H1 (cell line): ENCODE measurements around the gene KLHDC4. TPM values are rescaled to one million over a fixed set of nuclear protein-coding genes. Genes with fewer than 3 reads are reported as not detected.

Source experiments
- CTCF ChIA-PET: fragments of 300-600 bp; sonication (Branson Sonifier 250); formaldehyde crosslinking; loops from one replicate; lab custom pipeline; 2021; ENCODE audit not compliant: partially characterized antibody; lab: Charles Lee
- POLR2A ChIA-PET: fragments of 300-600 bp; sonication (Branson Sonifier 250); formaldehyde crosslinking; loops from one replicate; lab custom pipeline; 2021; ENCODE audit warnings: inconsistent platforms; ENCODE audit not compliant: partially characterized antibody; lab: Charles Lee
- DNase-seq, 2 experiments: peaks; one replicate each; pipeline versions ENCODE4 v3.0.0 to v3.0.0-alpha.2; 2010 to 2022; ENCODE audit warnings: low spot score in 2 of 2, low read depth in 1 of 2, mixed read lengths in 1 of 2
- FAIRE-seq: peaks from 2 replicates; lab custom pipeline; 2011; peaks lifted over from hg19 to GRCh38; lab: Jason Lieb, UNC
- H2AFZ ChIP-seq: 2 replicates; pipeline ENCODE4 v1.8.1; 2012; ENCODE audit warnings: low read length, inconsistent platforms
- H2AK5ac ChIP-seq: 2 replicates; pipeline ENCODE4 v1.6.1; 2013; ENCODE audit warnings: low read depth, low read length
- H2BK120ac ChIP-seq: replicated peaks from 2 replicates; pipeline ENCODE3; 2013; ENCODE audit warnings: low read depth, low read length, inconsistent platforms
- H2BK12ac ChIP-seq: 2 replicates; pipeline ENCODE4 v1.6.1; 2013; ENCODE audit warnings: low read depth, low read length
- H2BK15ac ChIP-seq: 2 replicates; pipeline ENCODE4 v1.6.1; 2013; ENCODE audit warnings: low read length
- H2BK20ac ChIP-seq: 2 replicates; pipeline ENCODE4 v1.6.1; 2013; ENCODE audit warnings: low read length
- H2BK5ac ChIP-seq: 2 replicates; pipeline ENCODE4 v1.6.1; 2013; ENCODE audit warnings: low read depth, low read length
- H3K14ac ChIP-seq: 2 replicates; pipeline ENCODE4 v1.6.1; 2013; ENCODE audit warnings: inconsistent platforms; ENCODE audit not compliant: insufficient read length
- H3K18ac ChIP-seq: 2 replicates; pipeline ENCODE4 v1.6.1; 2013; ENCODE audit warnings: low read length; ENCODE audit errors: extremely low read depth
- H3K23ac ChIP-seq: 2 replicates; pipeline ENCODE4 v1.6.1; 2013; ENCODE audit warnings: inconsistent platforms; ENCODE audit not compliant: insufficient read length
- H3K23me2 ChIP-seq: 2 replicates; pipeline ENCODE4 v1.6.1; 2013; ENCODE audit warnings: low read depth, low read length
- H3K27ac ChIP-seq: 2 replicates; pipeline ENCODE4 v1.6.1; 2011; ENCODE audit warnings: low read depth, low read length, inconsistent platforms
- H3K27me3 ChIP-seq, 4 experiments: replicated peaks in 1 of 4; 1 replicate in 1 of 4; 2 replicates in 3 of 4; pipeline versions ENCODE4 v1.6.1 to v1.8.1; 2011 to 2013; ENCODE audit warnings: low read length in 3 of 4, mild to moderate bottlenecking in 3 of 4, inconsistent platforms in 2 of 4, mixed read lengths in 2 of 4, moderate library complexity in 1 of 4; ENCODE audit not compliant: control insufficient read depth in 3 of 4, insufficient read depth in 3 of 4; ENCODE audit errors: extremely low read depth in 1 of 4
- H3K36me3 ChIP-seq, 4 experiments: 2 replicates each; pipeline versions ENCODE4 v1.6.1 to v1.8.1; 2011 to 2013; ENCODE audit warnings: mild to moderate bottlenecking in 4 of 4, low read length in 3 of 4, moderate library complexity in 2 of 4, control low read depth in 1 of 4, inconsistent platforms in 1 of 4; ENCODE audit not compliant: insufficient read depth in 4 of 4, control insufficient read depth in 2 of 4
- H3K4ac ChIP-seq: replicated peaks from 2 replicates; pipeline ENCODE3; 2013; ENCODE audit warnings: low read length, low read depth, mixed read lengths, inconsistent platforms; ENCODE audit not compliant: insufficient read length
- H3K4me1 ChIP-seq, 4 experiments: replicated peaks in 1 of 4; 1 replicate in 1 of 4; 2 replicates in 3 of 4; pipeline versions ENCODE4 v1.6.1 to v1.8.1; 2011 to 2013; ENCODE audit warnings: low read length in 3 of 4, inconsistent platforms in 2 of 4, mixed read lengths in 1 of 4; ENCODE audit not compliant: insufficient read depth in 4 of 4, control insufficient read depth in 3 of 4
- H3K4me2 ChIP-seq, 2 experiments: 2 replicates each; pipeline versions ENCODE4 v1.6.1 to v1.8.1; 2011 to 2013; ENCODE audit warnings: low read depth in 2 of 2, low read length in 2 of 2, control low read depth in 1 of 2, inconsistent platforms in 1 of 2, mild to moderate bottlenecking in 1 of 2; ENCODE audit not compliant: insufficient read depth in 1 of 2
- H3K4me3 ChIP-seq, 4 experiments: fragments of 200-600, 300-600 bp in 1 of 4; sonication (generic), shearing (Covaris generic), sonication (Bioruptor Twin) in 1 of 4; 2 replicates each; pipeline versions ENCODE4 v1.5.1 to v1.8.1; 2011 to 2016; ENCODE audit warnings: low read length in 4 of 4, low read depth in 3 of 4, control low read depth in 2 of 4, inconsistent platforms in 2 of 4, mild to moderate bottlenecking in 2 of 4, mixed read lengths in 1 of 4, moderate library complexity in 1 of 4; ENCODE audit not compliant: insufficient read depth in 2 of 4; ENCODE audit errors: extremely low read depth in 1 of 4
- H3K56ac ChIP-seq: replicated peaks from 2 replicates; pipeline ENCODE3; 2013; ENCODE audit warnings: low read depth, mild to moderate bottlenecking, mixed read lengths, low read length, inconsistent platforms; ENCODE audit not compliant: insufficient read length
- H3K79me1 ChIP-seq: 2 replicates; pipeline ENCODE4 v1.6.1; 2013; ENCODE audit warnings: low read depth, low read length, control low read depth
- H3K79me2 ChIP-seq, 2 experiments: 2 replicates each; pipeline versions ENCODE4 v1.6.1 to v1.8.1; 2012 to 2013; ENCODE audit warnings: low read length in 2 of 2, mild to moderate bottlenecking in 2 of 2, inconsistent platforms in 1 of 2; ENCODE audit not compliant: insufficient read depth in 2 of 2, control insufficient read depth in 1 of 2
- H3K9ac ChIP-seq, 4 experiments: replicated peaks in 1 of 4; 1 replicate in 1 of 4; 2 replicates in 3 of 4; pipeline versions ENCODE4 v1.6.1 to v1.8.1; 2011 to 2013; ENCODE audit warnings: low read depth in 3 of 4, low read length in 3 of 4, control low read depth in 2 of 4, mild to moderate bottlenecking in 2 of 4, moderate library complexity in 2 of 4, inconsistent platforms in 1 of 4; ENCODE audit errors: extremely low read depth in 1 of 4
- H3K9me3 ChIP-seq, 2 experiments: 2 replicates each; pipeline versions ENCODE4 v1.6.1 to v1.8.1; 2012 to 2013; ENCODE audit warnings: mild to moderate bottlenecking in 2 of 2, moderate library complexity in 2 of 2, control low read depth in 1 of 2, inconsistent platforms in 1 of 2, low read depth in 1 of 2, low read length in 1 of 2, mixed read lengths in 1 of 2; ENCODE audit not compliant: insufficient read depth in 2 of 2
- H4K20me1 ChIP-seq, 2 experiments: replicated peaks in 1 of 2; 2 replicates each; pipeline versions ENCODE3 to v1.8.1; 2011 to 2013; ENCODE audit warnings: inconsistent platforms in 2 of 2, low read length in 2 of 2, mild to moderate bottlenecking in 1 of 2; ENCODE audit not compliant: insufficient read depth in 2 of 2, control insufficient read depth in 1 of 2
- H4K5ac ChIP-seq: 2 replicates; pipeline ENCODE4 v1.6.1; 2013; ENCODE audit warnings: low read length, low read depth, mixed read lengths, inconsistent platforms; ENCODE audit not compliant: insufficient read length
- H4K8ac ChIP-seq: 2 replicates; pipeline ENCODE4 v1.8.0; 2013; ENCODE audit warnings: mild to moderate bottlenecking, moderate library complexity, low read length, inconsistent platforms; ENCODE audit not compliant: insufficient read depth; ENCODE audit errors: extremely low read depth
- H4K91ac ChIP-seq: replicated peaks from 2 replicates; pipeline ENCODE3; 2013; ENCODE audit warnings: low read length, mixed read lengths, inconsistent platforms; ENCODE audit not compliant: insufficient read length
- CREB1 ChIP-seq: IDR thresholded peaks from 2 replicates; pipeline ENCODE4 v1.6.1; 2012; ENCODE audit warnings: inconsistent platforms
- PHF8 ChIP-seq: fragments of 200-600 bp; sonication (generic); conservative IDR thresholded peaks from 2 replicates; pipeline ENCODE4 v1.7.1; 2012; ENCODE audit warnings: low read depth, mild to moderate bottlenecking, inconsistent platforms, low read length, moderate library complexity
- WGBS, 2 experiments: shearing (Covaris generic) in 1 of 2; methylation state at CpG; one replicate each; pipeline versions ENCODE4 v1.1.6 to v1.1.7; 2013 to 2015; ENCODE audit warnings: low lambda C conversion rate in 2 of 2, mixed read lengths in 2 of 2, inconsistent platforms in 1 of 2, low coverage in 1 of 2, missing lambda C conversion rate in 1 of 2; ENCODE audit not compliant: insufficient replicate concordance in 2 of 2, insufficient coverage in 1 of 2, insufficient read length in 1 of 2; ENCODE audit errors: extremely low coverage in 1 of 2, missing lambda C conversion rate in 1 of 2; 5-methylcytosine and 5-hydroxymethylcytosine counted together
- polyA plus RNA-seq, 7 experiments: library from polyadenylated mRNA; depleted of rRNA in 3 of 7; stranded (reverse) in 5 of 7; unstranded in 2 of 7; fragments of >200 nt in 5 of 7; fragments of 200-250 nt in 2 of 7; gene quantifications; 1 replicate in 5 of 7; 2 replicates in 1 of 7; 4 replicates in 1 of 7; pipeline versions ENCODE4 v1.2.1 to v1.2.3, GENCODE V29; 2011 to 2013; ENCODE audit warnings: missing spikeins in 2 of 7, mixed read lengths in 2 of 7
- total RNA-seq: library from RNA; stranded (reverse); fragmentation: NEBNext Ultra II Directional; extraction: Animal tissue kit (Norgen Biotek cat#: 25700); gene quantifications from 2 replicates; pipeline ENCODE4 v1.2.1, GENCODE V29; 2021

KLHDC4 gene
- total and polyA plus RNA-seq, 2 of the 8 experiments (the other 6 are each of a cell fraction or from before 2014, with no cell fraction given): 23.7 to 63.9 TPM

- DNase-seq (no peak), FAIRE-seq (no peak)
- peaks cover 0 to 24% (median 10%) of the 10 kb centered on the region in 4 experiments; a peak in 5 of 8 replicates for H3K36me3 ChIP-seq
- H3K79me1 ChIP-seq: peaks cover 19% of the 10 kb centered on the region
- no peak overlapping the region for H4K5ac ChIP-seq
- no peak overlapping the region for H3K14ac ChIP-seq
- no peak overlapping the region for H3K56ac ChIP-seq
- no peak overlapping the region; the same call in 1 of the 2 replicates for H4K8ac ChIP-seq
- WGBS, 2 experiments: 85% methylated on average over 8 of the region's 8 CpGs; no CpG with 5 or more reads in 1 of the 2 experiments
- H3K4me1 ChIP-seq: no peaks in the 10 kb centered on the region
- H4K91ac ChIP-seq: no peak overlapping the region
- H3K4ac ChIP-seq: no peak overlapping the region
- no peak overlapping the region for H2AFZ ChIP-seq
- no peaks in the 10 kb centered on the region; a peak in 1 of 4 replicates for H3K9me3 ChIP-seq
- no peak overlapping the region for H3K4me2 ChIP-seq
- ChIA-PET CTCF (no interaction called here), POLR2A (interaction anchor here (0.9 to 1.5 kb wide), 4 partner anchors 9 to 39 kb away, joined by 3 to 5 read pairs (median 4); no protein-coding TSS in a partner anchor)
- peaks cover 7% of the 10 kb centered on the region; the same call in 1 of the 2 replicates for H3K23me2 ChIP-seq
- H2BK12ac ChIP-seq: no peak overlapping the region
- H2BK120ac ChIP-seq: no peak overlapping the region
- no peak overlapping the region for H3K18ac ChIP-seq
- no peak overlapping the region for H2BK15ac ChIP-seq
- H3K79me2 ChIP-seq: peaks cover 4 to 52% of the 10 kb centered on the region in 2 experiments; a peak in 3 of 4 replicates
- no peak for TF ChIP-seq PHF8
- no peak for TF ChIP-seq CREB1
- H4K20me1 ChIP-seq: peaks cover 11 to 34% of the 10 kb centered on the region in 2 experiments
- H2AK5ac ChIP-seq: no peak overlapping the region
- H3K9ac ChIP-seq: no peak overlapping the region
- H3K27me3 ChIP-seq: no peaks in the 10 kb centered on the region
- H2BK5ac ChIP-seq: no peak overlapping the region
- no peak overlapping the region for H3K27ac ChIP-seq
- no peak overlapping the region for H3K4me3 ChIP-seq
- no peak overlapping the region for H2BK20ac ChIP-seq
- H3K23ac ChIP-seq: no peak overlapping the region
These were observed 25.3 kb downstream of the KLHDC4 start for GRCh38 chr16:87740441-87740840.
